ENCODE measurements around the gene PCCB.
"Not testable (repeated sequence)": the region's sequence is repeated elsewhere in the genome, so short reads cannot be mapped to it uniquely, and the experiment has no call there.

Gene PCCB

DNA sequence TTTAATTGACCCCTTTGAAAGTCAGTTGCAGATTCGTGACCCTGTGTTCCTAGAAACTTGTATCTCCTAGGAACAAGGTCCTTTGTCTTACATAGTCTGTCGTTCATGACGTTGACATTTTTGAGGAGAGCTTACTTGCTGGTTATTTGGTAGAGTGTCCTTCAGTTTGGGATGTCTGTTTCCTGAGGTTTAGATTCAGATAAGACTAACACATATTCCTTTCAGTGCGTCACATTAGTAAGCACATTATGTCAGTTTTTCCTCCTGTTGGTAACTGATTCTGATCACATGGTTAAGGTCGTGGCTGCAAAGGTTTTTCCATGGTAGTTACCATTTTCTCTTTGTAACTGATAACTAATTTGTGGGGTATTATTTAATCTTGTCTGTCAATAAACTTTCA, 80.8 kb downstream of the PCCB start:
- DNase-seq, result no peak

- no peak for DNase-seq
Measured at GRCh38 chr3:136332302-136332701, 82.2 kb downstream of the PCCB start.

DNA sequence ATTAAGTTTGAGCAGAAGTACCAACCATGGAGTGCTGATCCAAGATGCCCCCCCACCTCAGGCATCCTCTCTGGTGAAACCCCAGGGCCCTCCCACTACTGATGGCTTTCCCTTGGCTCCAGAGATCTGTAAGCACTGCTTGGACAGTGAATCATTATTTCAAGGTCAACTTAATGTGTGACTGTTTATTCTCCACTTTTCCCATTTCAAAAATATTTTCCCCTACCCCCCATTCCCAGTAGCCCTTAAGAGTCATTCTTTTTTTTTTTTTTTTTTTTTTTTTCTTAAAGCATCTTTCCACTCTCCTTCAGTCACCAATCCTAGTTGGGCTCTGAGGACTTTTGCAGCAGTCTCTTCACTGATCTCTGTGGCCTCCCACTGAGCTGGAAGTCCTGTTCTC, 82.6 kb downstream of the PCCB start:
- DNase-seq, result no peak

- DNase-seq, result no peak
Measured at GRCh38 chr3:136334209-136334608, 84.1 kb downstream of the PCCB start.

- DNase-seq, result not testable (repeated sequence)
Measured at GRCh38 chr3:136334726-136335125, 84.6 kb downstream of the PCCB start.

DNA sequence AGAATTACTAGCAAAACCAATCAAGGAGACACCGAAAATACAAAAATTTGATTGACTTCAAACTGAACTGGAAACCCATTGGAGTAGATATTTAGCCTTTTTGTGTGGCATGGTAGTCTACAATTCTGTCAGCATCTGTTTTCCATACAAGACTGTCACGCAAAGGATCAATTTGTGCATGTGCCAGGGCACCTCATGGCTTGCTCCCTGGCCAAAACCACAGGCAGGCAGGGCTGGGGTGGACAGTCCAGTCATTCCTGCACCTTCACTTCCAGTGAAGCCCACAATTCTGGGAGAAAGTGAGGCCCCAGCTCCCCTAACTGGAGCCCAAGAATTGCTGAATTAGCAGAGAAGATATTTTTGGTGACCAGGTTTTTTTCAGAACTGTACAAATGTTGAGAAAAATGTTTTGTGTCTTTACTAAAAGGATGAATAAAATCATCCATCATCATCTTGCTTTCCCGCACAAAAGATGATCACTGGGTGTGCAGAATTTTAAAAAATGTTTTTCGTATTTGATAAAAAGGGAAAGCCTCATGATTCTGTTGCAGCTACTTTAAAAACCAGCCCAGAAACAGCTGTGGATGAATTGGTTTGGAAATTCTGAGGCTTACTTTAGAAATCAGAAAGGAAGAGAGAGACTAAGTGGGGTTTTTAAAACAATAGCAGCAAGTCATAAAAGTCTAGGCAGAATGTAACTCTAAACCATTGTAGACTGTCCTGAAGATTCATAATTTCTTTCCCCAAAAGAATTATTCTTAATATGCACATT, 86.4 kb downstream of the PCCB start:
- DNase-seq, result no peak

DNA sequence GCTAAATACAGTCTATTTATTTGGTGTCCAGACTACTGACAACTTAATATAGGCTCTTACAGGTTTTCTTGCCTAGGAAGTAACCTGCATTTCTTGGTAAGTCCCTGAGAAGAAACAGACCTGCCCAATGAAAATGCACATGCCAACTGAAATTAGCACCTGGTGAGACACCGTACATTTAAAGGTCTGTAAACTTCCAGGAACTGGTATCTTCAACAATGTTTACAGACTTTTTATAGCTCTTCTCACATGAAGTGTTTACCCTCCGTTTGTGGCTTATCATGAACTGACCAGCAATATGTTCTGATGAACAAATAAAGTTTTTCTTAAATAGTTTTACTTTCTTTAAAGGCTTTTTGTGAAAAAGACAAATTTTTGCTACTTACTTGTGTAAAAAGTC, 93.3 kb downstream of the PCCB start:
- no peak for DNase-seq

GRCh38 chr3:136343873-136344555, 93.9 kb downstream of the PCCB start:
- no peak for DNase-seq

DNA sequence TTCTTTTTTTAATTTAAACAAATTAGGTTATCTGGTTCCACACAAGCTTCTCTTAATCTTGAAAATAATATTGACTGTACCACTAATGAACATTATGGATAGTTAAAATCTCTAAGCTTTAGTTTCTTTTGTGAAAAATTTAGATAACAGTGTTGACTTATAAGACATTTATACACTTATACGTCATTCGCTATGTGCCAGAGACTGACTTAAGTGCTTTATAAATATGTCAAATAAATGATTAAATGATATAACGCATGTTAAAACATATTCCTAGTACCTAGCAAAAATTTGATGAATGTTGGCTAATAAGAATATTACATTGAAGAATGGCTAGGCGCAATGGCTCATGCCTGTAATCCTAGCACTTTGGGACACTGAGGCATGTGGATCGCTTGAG, 96.3 kb downstream of the PCCB start:
- no peak for DNase-seq

GRCh38 chr3:136350132-136350531, 100.0 kb downstream of the PCCB start:
- no peak for DNase-seq

DNA sequence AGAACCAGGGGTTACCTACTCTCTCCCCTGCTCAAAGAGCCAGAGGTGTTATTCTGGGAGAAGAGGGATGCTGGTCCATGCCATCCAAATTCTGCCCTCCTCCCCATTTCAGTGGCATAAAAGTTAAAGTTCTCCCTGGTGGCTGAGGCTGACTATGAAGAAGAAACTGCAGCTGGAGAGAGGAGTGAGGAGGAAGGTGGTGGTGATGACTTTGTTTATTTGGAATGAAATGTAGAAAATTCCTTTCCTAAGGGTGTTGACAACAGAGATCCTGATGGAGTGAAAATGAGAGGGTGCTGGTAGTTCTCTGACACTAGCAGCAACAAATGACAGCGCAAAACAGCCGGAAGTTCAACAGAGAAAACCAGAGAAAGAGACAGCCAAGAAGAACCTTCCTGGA, 100.4 kb downstream of the PCCB start:
- DNase-seq, result no peak

DNA sequence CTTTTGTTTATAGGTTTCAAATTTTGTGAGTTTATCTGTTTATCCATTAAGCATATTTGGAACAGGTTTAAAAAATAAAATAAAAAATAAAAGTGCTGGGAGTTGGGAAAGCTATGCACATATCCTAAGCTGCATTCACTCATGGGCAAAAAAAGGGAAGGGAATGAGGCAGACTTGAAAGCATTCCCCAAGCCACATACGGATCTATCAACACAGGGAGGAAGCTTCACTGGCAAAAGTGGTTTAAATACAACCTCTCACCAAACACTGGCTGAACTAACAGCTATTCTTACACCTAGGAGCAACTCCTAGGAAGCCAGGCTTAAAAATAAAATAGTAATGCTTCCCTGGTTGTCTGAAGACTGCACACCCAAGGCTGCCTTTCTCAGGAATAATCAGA, 101.2 kb downstream of the PCCB start:
- no peak for DNase-seq

- DNase-seq, result no peak
Measured at GRCh38 chr3:136351905-136352304, 101.8 kb downstream of the PCCB start.

GRCh38 chr3:136353461-136353860, 103.3 kb downstream of the PCCB start:
- DNase-seq, result no peak

GRCh38 chr3:136366289-136366688, 116.1 kb downstream of the PCCB start:
- DNase-seq, result no peak

GRCh38 chr3:136375800-136376199, 125.7 kb downstream of the PCCB start:
- not testable (repeated sequence) for DNase-seq

DNA sequence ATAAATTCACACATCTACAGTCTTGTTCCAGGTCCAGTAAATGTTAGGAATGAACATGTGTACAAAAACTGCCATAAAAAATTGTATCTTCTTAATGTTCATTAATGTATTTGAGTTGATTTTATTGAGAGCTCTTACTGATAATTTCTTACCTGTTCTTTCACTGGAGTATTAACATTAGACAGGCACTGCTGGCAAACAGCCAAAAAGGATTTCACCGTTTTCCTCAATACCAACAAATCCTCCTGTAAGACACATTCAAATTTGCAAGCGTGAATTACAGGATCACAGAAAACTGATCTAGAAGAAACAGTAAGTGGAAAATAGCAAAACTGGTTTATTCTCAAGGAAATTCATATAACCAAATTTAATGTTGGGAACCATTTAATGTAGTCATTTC, 127.4 kb downstream of the PCCB start:
- no peak for DNase-seq

DNA sequence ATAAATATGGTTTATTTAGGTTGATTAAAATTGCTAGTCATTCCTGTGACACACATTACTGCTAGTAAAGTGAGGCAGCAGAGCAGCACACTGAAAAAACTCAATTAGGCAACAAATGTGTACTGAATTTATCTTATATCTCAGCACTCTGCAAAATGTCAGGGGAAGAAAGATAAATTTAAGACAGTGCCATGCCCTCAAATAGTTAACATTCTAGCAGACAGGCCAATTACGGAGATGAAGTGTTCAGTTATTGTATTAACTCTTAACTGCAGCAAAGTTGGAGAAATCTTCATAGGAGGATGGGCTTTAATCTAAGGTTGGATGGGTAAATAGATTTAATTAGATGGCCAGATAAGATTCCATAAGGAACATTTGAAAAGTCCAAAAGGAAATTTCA, 127.9 kb downstream of the PCCB start:
- no peak for DNase-seq

Measured in stimulated activated CD4-positive, alpha-beta T cell treated with anti-CD3 and anti-CD28 coated beads, Interleukin-2, amount 100 ng/mL, for 48 hours (primary cell).